ENCODE data around the gene SMPD1. TPM values are rescaled to one million over a fixed set of nuclear protein-coding genes. Genes with fewer than 3 reads are reported as not detected.

The SMPD1 gene
- total and polyA plus RNA-seq, 2 of the 8 experiments (the other 6 are each of a cell fraction or from before 2014, with no cell fraction given) = 1.9 to 2.4 TPM

DNA sequence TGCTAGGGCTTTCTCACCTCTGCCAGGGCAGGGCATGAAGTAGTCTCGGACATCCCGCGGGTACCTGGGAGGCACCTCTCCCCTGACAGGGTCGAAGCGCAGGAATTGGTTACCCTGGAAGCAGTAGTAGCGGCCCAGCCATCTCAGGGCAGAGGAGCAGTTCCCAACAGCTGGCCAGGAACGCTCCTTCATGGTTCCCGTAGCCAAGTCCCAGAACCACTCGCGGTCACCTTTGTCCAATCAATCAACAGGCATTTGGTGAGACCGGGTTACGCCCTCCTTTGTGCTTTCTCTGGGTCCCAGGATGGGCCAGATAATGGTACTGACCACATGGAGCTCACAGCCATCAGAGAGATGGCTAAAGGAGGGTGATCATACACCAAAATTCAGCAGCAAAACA, 47.1 kb downstream of the SMPD1 start (continued):
- TF ChIP-seq CHD7 (IDR thresholded peaks at IDR 0.05; ENCODE audit: insufficient replicate concordance, low read length) (no peak), JUND (IDR thresholded peaks at IDR 0.05; ENCODE audit: low read length) (no peak), EZH2 (IDR thresholded peaks at IDR 0.05; ENCODE audit: low read depth, low read length, severe bottlenecking) (no peak), EGR1 (IDR thresholded peaks at IDR 0.05; ENCODE audit: borderline replicate concordance, low read depth, low read length) (no peak), SAP30 (IDR thresholded peaks at IDR 0.05; ENCODE audit: insufficient read depth, insufficient replicate concordance, low read length) (no peak), ZNF274 (IDR thresholded peaks at IDR 0.05; ENCODE audit: borderline replicate concordance, extremely low read depth, low read length) (no peak), TEAD4 (IDR thresholded peaks at IDR 0.05; ENCODE audit: low read depth, low read length) (no peak), SP1 (IDR thresholded peaks at IDR 0.05; ENCODE audit: low read depth, low read length) (no peak), BRCA1 (IDR thresholded peaks at IDR 0.05; ENCODE audit: low read depth, low read length) (no peak), EP300 (IDR thresholded peaks at IDR 0.05; ENCODE audit: borderline replicate concordance in 1 of 2, low read depth in 2 of 2, low read length in 2 of 2) (no peak)
- TF ChIP-seq, protein P1, sequence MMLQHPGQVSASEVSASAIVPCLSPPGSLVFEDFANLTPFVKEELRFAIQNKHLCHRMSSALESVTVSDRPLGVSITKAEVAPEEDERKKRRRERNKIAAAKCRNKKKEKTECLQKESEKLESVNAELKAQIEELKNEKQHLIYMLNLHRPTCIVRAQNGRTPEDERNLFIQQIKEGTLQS (IDR thresholded peaks at IDR 0.05; ENCODE audit: insufficient read depth, low read depth, low read length) = no peak
